ENCODE data around the gene FAM107B. TPM values are rescaled to one million over a fixed set of nuclear protein-coding genes. Genes with fewer than 3 reads are reported as not detected.
A peak's percentile ranks its signal among the peaks of the same experiment; 100 is the strongest.

Gene FAM107B
- total RNA-seq, 1 donor from 2014 or later = 40.7 TPM

- H3K27me3 Mint-ChIP-seq (ENCODE audit: unreplicated experiment) = no peaks in the 10 kb centered on the region
- no peaks in the 10 kb centered on the region for H3K9me3 Mint-ChIP-seq (ENCODE audit: unreplicated experiment)
- no peak overlapping the region for H3K4me3 Mint-ChIP-seq (ENCODE audit: unreplicated experiment)
- TF ChIP-seq, protein P1, sequence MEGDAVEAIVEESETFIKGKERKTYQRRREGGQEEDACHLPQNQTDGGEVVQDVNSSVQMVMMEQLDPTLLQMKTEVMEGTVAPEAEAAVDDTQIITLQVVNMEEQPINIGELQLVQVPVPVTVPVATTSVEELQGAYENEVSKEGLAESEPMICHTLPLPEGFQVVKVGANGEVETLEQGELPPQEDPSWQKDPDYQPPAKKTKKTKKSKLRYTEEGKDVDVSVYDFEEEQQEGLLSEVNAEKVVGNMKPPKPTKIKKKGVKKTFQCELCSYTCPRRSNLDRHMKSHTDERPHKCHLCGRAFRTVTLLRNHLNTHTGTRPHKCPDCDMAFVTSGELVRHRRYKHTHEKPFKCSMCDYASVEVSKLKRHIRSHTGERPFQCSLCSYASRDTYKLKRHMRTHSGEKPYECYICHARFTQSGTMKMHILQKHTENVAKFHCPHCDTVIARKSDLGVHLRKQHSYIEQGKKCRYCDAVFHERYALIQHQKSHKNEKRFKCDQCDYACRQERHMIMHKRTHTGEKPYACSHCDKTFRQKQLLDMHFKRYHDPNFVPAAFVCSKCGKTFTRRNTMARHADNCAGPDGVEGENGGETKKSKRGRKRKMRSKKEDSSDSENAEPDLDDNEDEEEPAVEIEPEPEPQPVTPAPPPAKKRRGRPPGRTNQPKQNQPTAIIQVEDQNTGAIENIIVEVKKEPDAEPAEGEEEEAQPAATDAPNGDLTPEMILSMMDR (IDR thresholded peaks at IDR 0.05) = no peak
- peaks cover 4% of the 10 kb centered on the region for H3K36me3 Mint-ChIP-seq (ENCODE audit: unreplicated experiment)
- no peak for DNase-seq (ENCODE audit: extremely low spot score, unreplicated experiment)
- peaks cover 31% of the 10 kb centered on the region for H3K4me1 Mint-ChIP-seq (ENCODE audit: unreplicated experiment)
- peak overlapping the region; percentile 95 for H3K27ac Mint-ChIP-seq (ENCODE audit: unreplicated experiment)
Measured at GRCh38 chr10:14586901-14587300, 187.8 kb downstream of the FAM107B start.

GRCh38 chr10:14585287-14586193, 189.2 kb downstream of the FAM107B start:
- Mint-ChIP-seq H3K27me3 (ENCODE audit: unreplicated experiment) (no peaks in the 10 kb centered on the region), H3K36me3 (ENCODE audit: unreplicated experiment) (peaks cover 6% of the 10 kb centered on the region), H3K9me3 (ENCODE audit: unreplicated experiment) (no peaks in the 10 kb centered on the region), H3K27ac (ENCODE audit: unreplicated experiment) (no peak overlapping the region), H3K4me1 (ENCODE audit: unreplicated experiment) (peaks cover 34% of the 10 kb centered on the region), H3K4me3 (ENCODE audit: unreplicated experiment) (no peak overlapping the region)
- no peak for DNase-seq (ENCODE audit: extremely low spot score, unreplicated experiment)
- TF ChIP-seq, protein P1 (IDR thresholded peaks at IDR 0.05) = no peak

- Mint-ChIP-seq H3K27me3 (ENCODE audit: unreplicated experiment) (no peaks in the 10 kb centered on the region), H3K36me3 (ENCODE audit: unreplicated experiment) (peaks cover 6% of the 10 kb centered on the region), H3K4me1 (ENCODE audit: unreplicated experiment) (peaks cover 35% of the 10 kb centered on the region), H3K9me3 (ENCODE audit: unreplicated experiment) (no peaks in the 10 kb centered on the region), H3K27ac (ENCODE audit: unreplicated experiment) (no peak overlapping the region), H3K4me3 (ENCODE audit: unreplicated experiment) (no peak overlapping the region)
- DNase-seq (ENCODE audit: extremely low spot score, unreplicated experiment) = no peak
- TF ChIP-seq, protein P1 (IDR thresholded peaks at IDR 0.05) = no peak
Measured at GRCh38 chr10:14584661-14585060, 190.0 kb downstream of the FAM107B start.

DNA sequence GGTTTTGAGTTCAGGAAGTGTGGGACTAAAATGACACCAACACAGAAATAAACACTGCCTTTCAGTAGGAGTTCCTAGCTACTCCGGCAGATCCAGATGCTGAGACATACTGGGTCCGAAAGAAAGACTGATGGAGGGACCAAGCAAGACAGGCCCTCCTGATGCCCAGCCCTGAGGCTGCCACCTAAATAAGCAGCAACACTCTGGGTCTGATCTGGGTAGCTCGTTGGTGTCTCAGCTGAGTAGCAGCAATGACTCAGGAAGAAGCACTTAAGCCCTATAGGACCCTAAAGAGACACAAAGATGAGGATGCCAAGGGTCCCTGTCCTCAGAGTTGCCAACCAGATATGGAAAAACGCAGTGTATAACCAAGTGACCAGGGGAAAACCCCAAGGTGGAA, 190.7 kb downstream of the FAM107B start:
- TF ChIP-seq, protein P1 (IDR thresholded peaks at IDR 0.05) = no peak
- DNase-seq (ENCODE audit: extremely low spot score, unreplicated experiment) = no peak
- H3K36me3 Mint-ChIP-seq (ENCODE audit: unreplicated experiment) = peaks cover 6% of the 10 kb centered on the region
- no peaks in the 10 kb centered on the region for H3K27me3 Mint-ChIP-seq (ENCODE audit: unreplicated experiment)
- peaks cover 37% of the 10 kb centered on the region for H3K4me1 Mint-ChIP-seq (ENCODE audit: unreplicated experiment)
- H3K27ac Mint-ChIP-seq (ENCODE audit: unreplicated experiment) = no peak overlapping the region
- H3K9me3 Mint-ChIP-seq (ENCODE audit: unreplicated experiment) = no peaks in the 10 kb centered on the region
- H3K4me3 Mint-ChIP-seq (ENCODE audit: unreplicated experiment) = no peak overlapping the region

DNA sequence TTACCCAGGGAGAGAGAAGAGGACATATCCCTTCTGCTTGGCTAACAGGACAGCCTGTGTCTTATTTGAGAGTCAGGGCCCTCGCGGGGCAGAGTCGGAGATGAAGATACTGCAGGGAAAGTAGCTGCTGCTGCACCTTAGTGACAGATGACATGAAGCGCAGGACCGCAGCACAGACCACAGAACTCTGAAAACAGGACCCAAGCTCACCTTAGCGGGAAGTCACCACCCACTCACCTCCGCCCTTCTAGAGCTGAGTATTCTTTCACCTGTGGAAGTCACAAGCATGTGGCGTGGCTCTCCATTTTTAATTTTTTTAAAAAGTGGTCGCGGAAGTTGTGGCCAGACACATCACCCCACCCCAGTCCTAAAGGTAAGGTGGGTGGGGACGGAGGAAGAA, 191.4 kb downstream of the FAM107B start:
- Mint-ChIP-seq H3K27ac (ENCODE audit: unreplicated experiment) (no peak overlapping the region), H3K27me3 (ENCODE audit: unreplicated experiment) (no peaks in the 10 kb centered on the region), H3K4me3 (ENCODE audit: unreplicated experiment) (no peak overlapping the region), H3K36me3 (ENCODE audit: unreplicated experiment) (peaks cover 6% of the 10 kb centered on the region), H3K9me3 (ENCODE audit: unreplicated experiment) (no peaks in the 10 kb centered on the region), H3K4me1 (ENCODE audit: unreplicated experiment) (peaks cover 38% of the 10 kb centered on the region)
- TF ChIP-seq, protein P1 (IDR thresholded peaks at IDR 0.05) = no peak
- DNase-seq (ENCODE audit: extremely low spot score, unreplicated experiment) = no peak
